ENCODE data around the gene PIP. TPM values are rescaled to one million over a fixed set of nuclear protein-coding genes. Genes with fewer than 3 reads are reported as not detected.
"Not testable (repeated sequence)": the region's sequence is repeated elsewhere in the genome, so short reads cannot be mapped to it uniquely, and the experiment has no call there.

Gene PIP
- polyA plus RNA-seq, 1 donor: not detected

DNA sequence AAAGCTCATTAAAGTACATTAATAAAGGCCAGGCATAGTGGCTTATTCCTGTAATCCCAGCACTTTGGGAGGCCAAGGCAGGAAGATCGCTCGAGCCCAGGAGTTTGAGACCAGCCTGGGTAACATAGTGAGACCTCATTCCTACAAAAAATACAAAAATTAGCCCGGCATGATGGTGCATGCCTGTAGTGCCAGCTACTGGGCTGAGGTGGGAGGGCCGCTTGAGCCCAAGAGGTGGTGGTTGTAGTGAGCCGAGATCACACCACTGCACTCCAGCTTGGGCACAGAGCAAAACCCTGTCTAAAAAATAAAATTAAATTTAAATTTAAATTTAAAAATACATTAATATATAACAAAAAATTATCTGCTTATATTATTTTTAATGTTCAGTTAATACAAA is 44.3 kb downstream of the PIP start:
- 100% methylated on average over 3 of the region's 5 CpGs for WGBS (ENCODE audit: insufficient coverage, low lambda C conversion rate)
- no peaks in the 10 kb centered on the region for H3K4me1 ChIP-seq (ENCODE audit: control insufficient read depth, insufficient read depth, low read length)
- H3K27me3 ChIP-seq (ENCODE audit: control insufficient read depth, insufficient read depth, low read length): no peaks in the 10 kb centered on the region
- H3K9me3 ChIP-seq (ENCODE audit: control insufficient read depth, low read depth, low read length): no peaks in the 10 kb centered on the region
- no peaks in the 10 kb centered on the region for H3K36me3 ChIP-seq (ENCODE audit: control insufficient read depth, insufficient read depth, low read length)
- DNase-seq: no peak
- no peak overlapping the region for H3K4me3 ChIP-seq (ENCODE audit: low read length)
- H3K27ac ChIP-seq (ENCODE audit: low read length): no peak overlapping the region

DNA sequence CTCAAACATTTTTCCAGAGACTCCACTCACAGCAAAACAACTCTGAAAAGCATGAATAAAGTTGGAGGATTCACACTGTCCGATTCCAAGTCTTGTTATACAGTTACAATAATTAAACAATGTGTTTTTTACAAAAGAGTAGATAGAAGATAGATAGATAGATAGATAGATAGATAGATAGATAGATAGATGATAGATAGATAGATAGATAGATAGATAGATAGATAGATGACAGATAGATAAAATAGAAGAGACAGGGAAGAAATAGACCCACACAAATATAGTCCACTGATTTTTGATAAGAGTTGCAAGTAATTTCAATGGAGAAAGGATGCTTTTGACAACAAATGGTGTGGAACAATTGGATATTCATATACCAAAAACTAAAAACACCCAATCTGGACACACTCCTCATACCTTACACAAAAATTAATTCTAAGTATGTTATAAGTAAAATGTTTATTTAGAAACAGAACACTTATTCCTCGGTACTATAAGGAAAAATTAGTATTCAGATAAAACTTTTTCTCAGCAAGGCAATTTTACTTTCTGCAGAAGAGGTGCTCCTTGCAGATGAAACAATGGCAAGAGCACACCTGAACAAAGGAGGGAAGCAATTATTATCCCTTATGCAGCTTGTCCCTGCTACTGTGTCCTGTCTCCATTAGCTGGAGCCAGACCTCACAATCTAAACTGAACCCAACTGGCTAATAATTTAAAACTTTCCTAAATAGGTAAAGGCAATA is 45.7 kb downstream of the PIP start:
- Histone ChIP-seq H3K4me3 (ENCODE audit: low read length) (no peak overlapping the region), H3K36me3 (ENCODE audit: control insufficient read depth, insufficient read depth, low read length) (no peaks in the 10 kb centered on the region), H3K27ac (ENCODE audit: low read length) (no peak overlapping the region), H3K9me3 (ENCODE audit: control insufficient read depth, low read depth, low read length) (no peaks in the 10 kb centered on the region), H3K27me3 (ENCODE audit: control insufficient read depth, insufficient read depth, low read length) (no peaks in the 10 kb centered on the region), H3K4me1 (ENCODE audit: control insufficient read depth, insufficient read depth, low read length) (no peaks in the 10 kb centered on the region)
- no peak for DNase-seq
- 100% methylated on average over 1 of the region's 2 CpGs for WGBS (ENCODE audit: insufficient coverage, low lambda C conversion rate)

DNA sequence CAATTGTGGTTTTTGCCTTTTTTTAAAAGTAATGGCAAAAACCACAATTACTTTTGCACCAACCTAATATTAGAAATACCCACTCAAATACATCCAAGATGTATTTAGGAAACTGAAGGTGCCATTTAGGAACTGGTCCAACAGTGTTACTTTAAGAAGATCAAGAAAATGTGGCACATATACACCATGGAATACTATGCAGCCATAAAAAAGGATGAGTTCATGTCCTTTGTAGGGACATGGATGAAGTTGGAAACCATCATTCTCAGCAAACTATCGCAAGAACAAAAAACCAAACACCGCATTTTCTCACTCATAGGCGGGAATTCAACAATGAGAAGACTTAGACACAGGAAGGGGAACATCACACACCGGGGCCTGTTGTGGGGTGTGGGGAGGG is 48.9 kb downstream of the PIP start:
- not testable (repeated sequence) for DNase-seq; H3K4me1 ChIP-seq (ENCODE audit: control insufficient read depth, insufficient read depth, low read length); H3K9me3 ChIP-seq (ENCODE audit: control insufficient read depth, low read depth, low read length); H3K27me3 ChIP-seq (ENCODE audit: control insufficient read depth, insufficient read depth, low read length); H3K36me3 ChIP-seq (ENCODE audit: control insufficient read depth, insufficient read depth, low read length); H3K4me3 ChIP-seq (ENCODE audit: low read length); H3K27ac ChIP-seq (ENCODE audit: low read length)
- WGBS (ENCODE audit: insufficient coverage, low lambda C conversion rate): no CpG with 5 or more reads among the region's 4 CpGs

DNA sequence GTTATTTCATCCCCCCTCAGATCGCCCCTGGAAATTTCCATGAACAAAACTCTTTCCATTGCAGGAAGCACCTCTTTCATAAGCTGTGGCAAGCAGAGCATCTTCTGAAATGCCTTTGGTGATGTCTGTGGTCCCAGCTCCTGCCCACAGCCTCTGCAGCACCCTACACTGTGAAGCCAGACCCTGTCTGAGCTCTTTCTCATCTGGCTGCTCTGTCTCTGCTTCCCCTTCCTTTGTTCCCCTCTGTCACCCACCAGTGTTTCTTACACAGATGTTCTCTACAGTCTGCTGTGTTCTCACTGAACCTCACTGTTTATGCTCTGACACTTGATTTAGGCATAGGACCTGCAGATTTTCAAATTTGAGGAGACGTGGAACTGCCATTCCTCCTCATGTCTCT is 49.5 kb downstream of the PIP start:
- DNase-seq: no peak
- Histone ChIP-seq H3K27me3 (ENCODE audit: control insufficient read depth, insufficient read depth, low read length) (no peaks in the 10 kb centered on the region), H3K4me3 (ENCODE audit: low read length) (no peak overlapping the region), H3K4me1 (ENCODE audit: control insufficient read depth, insufficient read depth, low read length) (no peaks in the 10 kb centered on the region), H3K27ac (ENCODE audit: low read length) (no peak overlapping the region), H3K9me3 (ENCODE audit: control insufficient read depth, low read depth, low read length) (no peaks in the 10 kb centered on the region), H3K36me3 (ENCODE audit: control insufficient read depth, insufficient read depth, low read length) (no peaks in the 10 kb centered on the region)
- WGBS (ENCODE audit: insufficient coverage, low lambda C conversion rate): 100% methylated on average over 1 of the region's 2 CpGs

DNA sequence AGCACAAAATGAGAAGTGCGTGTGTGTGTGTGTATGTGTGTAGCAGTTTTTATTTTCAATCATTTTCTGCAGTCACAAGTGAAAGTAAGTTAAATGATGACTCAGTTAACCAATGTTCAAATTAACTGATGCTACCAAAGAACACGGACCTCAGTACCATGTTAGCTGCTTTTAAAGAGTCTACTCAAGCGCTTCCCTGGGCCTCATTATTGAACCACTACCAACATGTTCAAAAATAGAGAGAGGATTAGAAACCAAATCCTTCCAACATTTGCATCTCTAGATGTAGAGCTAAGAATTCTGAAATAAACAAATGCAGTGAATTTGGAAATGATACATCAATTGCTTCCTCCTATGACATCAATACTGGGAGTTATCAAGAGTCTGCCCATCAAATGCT is 51.1 kb downstream of the PIP start, which contains the start of gene TAS2R39:
TSS of gene TAS2R39 (plus strand) at position 396 of the 400 bp plus-strand sequence. CDS start at position 396, 0 bp downstream.
- Histone ChIP-seq H3K27ac (ENCODE audit: low read length) (no peak within 1 kb of the TSS), H3K36me3 (ENCODE audit: control insufficient read depth, insufficient read depth, low read length) (no peaks in the 10 kb centered on the region), H3K9me3 (ENCODE audit: control insufficient read depth, low read depth, low read length) (no peaks in the 10 kb centered on the region), H3K4me3 (ENCODE audit: low read length) (no peak within 1 kb of the TSS), H3K27me3 (ENCODE audit: control insufficient read depth, insufficient read depth, low read length) (no peaks in the 10 kb centered on the region), H3K4me1 (ENCODE audit: control insufficient read depth, insufficient read depth, low read length) (no peaks in the 10 kb centered on the region)
- no peak for DNase-seq
- 100% methylated on average over 1 of the region's 3 CpGs for WGBS (ENCODE audit: insufficient coverage, low lambda C conversion rate)

DNA sequence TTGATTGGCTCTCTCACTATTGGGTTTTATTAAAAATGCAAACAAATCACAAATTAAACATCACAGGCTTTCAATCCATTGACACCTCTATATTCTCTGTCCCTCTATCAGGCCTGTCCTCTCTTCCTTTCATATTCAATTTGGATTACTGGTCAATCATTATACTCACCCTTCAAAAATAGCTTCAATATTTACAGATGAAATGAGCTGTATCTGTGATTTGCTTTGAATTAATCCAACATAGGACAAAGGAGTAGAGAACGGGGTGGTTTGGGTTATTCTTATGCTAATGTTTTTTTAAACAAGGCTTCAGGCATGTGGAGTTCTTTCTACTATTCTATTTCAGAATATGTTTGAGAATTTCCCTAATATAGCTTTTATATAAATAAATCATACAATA is 53.7 kb downstream of the PIP start:
- no peaks in the 10 kb centered on the region for H3K4me1 ChIP-seq (ENCODE audit: control insufficient read depth, insufficient read depth, low read length)
- no peak overlapping the region for H3K27ac ChIP-seq (ENCODE audit: low read length)
- H3K4me3 ChIP-seq (ENCODE audit: low read length): no peak overlapping the region
- H3K36me3 ChIP-seq (ENCODE audit: control insufficient read depth, insufficient read depth, low read length): no peaks in the 10 kb centered on the region
- DNase-seq: no peak
- 71% methylated on average over 1 of the region's 1 CpG for WGBS (ENCODE audit: insufficient coverage, low lambda C conversion rate)
- no peaks in the 10 kb centered on the region for H3K27me3 ChIP-seq (ENCODE audit: control insufficient read depth, insufficient read depth, low read length)
- no peaks in the 10 kb centered on the region for H3K9me3 ChIP-seq (ENCODE audit: control insufficient read depth, low read depth, low read length)

DNA sequence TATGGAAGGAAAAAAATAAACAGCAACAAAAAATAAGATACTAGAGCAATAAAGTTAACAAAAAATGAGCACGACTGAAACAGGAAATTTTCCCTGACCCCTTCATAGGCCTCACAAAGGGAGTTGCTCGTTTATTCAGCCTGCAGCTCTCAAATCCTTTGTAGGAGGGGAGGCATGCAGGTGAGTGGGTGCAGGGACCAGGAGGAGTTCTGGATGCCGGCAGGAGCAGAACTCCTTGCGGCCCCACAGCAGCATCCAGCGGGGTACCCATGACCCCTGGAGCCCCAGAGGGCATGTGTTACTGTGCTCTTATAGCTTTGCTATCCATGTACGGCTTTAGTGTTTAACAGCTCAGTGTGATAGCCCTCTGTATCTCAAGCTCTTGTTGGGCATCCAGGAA is 57.1 kb downstream of the PIP start:
- Histone ChIP-seq H3K9me3 (ENCODE audit: control insufficient read depth, low read depth, low read length) (no peaks in the 10 kb centered on the region), H3K4me1 (ENCODE audit: control insufficient read depth, insufficient read depth, low read length) (no peaks in the 10 kb centered on the region), H3K27ac (ENCODE audit: low read length) (no peak overlapping the region), H3K4me3 (ENCODE audit: low read length) (no peak overlapping the region), H3K27me3 (ENCODE audit: control insufficient read depth, insufficient read depth, low read length) (no peaks in the 10 kb centered on the region), H3K36me3 (ENCODE audit: control insufficient read depth, insufficient read depth, low read length) (no peaks in the 10 kb centered on the region)
- 43% methylated on average over 1 of the region's 6 CpGs for WGBS (ENCODE audit: insufficient coverage, low lambda C conversion rate)
- no peak for DNase-seq

Other genes with a start within 250 kb of the PIP start
- 2.2 TPM for gene TRPV6, start 246.3 kb upstream of the PIP start, polyA plus RNA-seq
- gene TRPV5, start 198.3 kb upstream of the PIP start, polyA plus RNA-seq: 0.73 TPM
- gene LLCFC1, start 192.6 kb upstream of the PIP start, polyA plus RNA-seq: 6.6 TPM
- gene KEL, start 169.7 kb upstream of the PIP start, polyA plus RNA-seq: 181 TPM
- not detected for gene OR9A2, start 104.9 kb upstream of the PIP start, polyA plus RNA-seq
- gene OR6V1, start 79.7 kb upstream of the PIP start, polyA plus RNA-seq: not detected
- gene TAS2R39, start 51.3 kb downstream of the PIP start, polyA plus RNA-seq: not detected
- not detected for gene TAS2R40, start 90.0 kb downstream of the PIP start, polyA plus RNA-seq
- 325 TPM for gene GSTK1, start 131.4 kb downstream of the PIP start, polyA plus RNA-seq
- gene TMEM139, start 152.9 kb downstream of the PIP start, polyA plus RNA-seq: 36.2 TPM
- 29.4 TPM for gene CASP2, start 156.3 kb downstream of the PIP start, polyA plus RNA-seq
- gene CLCN1, start 184.0 kb downstream of the PIP start, polyA plus RNA-seq: 1.6 TPM
- gene FAM131B, start 230.6 kb downstream of the PIP start, polyA plus RNA-seq: 5.8 TPM
- 104 TPM for gene ZYX, start 249.3 kb downstream of the PIP start, polyA plus RNA-seq